HL-60 (cell line): Measurements from ENCODE around the gene POLD2.

Source experiments
- DNase-seq, 2 experiments: peaks; one replicate each; pipeline ENCODE4 v3.0.0-alpha.2; 2010 to 2020; ENCODE audit warnings: low read depth in 1 of 2, low spot score in 1 of 2
- H3K27ac ChIP-seq: fragments of 250-450 bp; sonication (Bioruptor Pico); replicated peaks from 2 replicates; pipeline ENCODE4 v1.5.1; 2020; ENCODE audit warnings: mild to moderate bottlenecking, moderate library complexity
- H3K27me3 ChIP-seq: fragments of 250-450 bp; sonication (Bioruptor Pico); 2 replicates; pipeline ENCODE4 v1.5.1; 2021; ENCODE audit warnings: mild to moderate bottlenecking, moderate library complexity; ENCODE audit not compliant: insufficient read depth, poor library complexity, severe bottlenecking
- H3K4me3 ChIP-seq: replicated peaks from 2 replicates; pipeline ENCODE4 v1.5.1; 2011; ENCODE audit warnings: mild to moderate bottlenecking, control low read depth, low read length; ENCODE audit not compliant: insufficient read depth
- CTCF ChIP-seq: IDR thresholded peaks from one replicate; pipeline ENCODE4 v1.5.1; 2011; ENCODE audit warnings: low read length, control low read depth, inconsistent platforms; ENCODE audit not compliant: insufficient read depth
- GABPA ChIP-seq: IDR thresholded peaks from 2 replicates; pipeline ENCODE4 v1.6.1; 2012; ENCODE audit warnings: low read depth
- POLR2AphosphoS5 ChIP-seq: IDR thresholded peaks from 2 replicates; pipeline ENCODE4 v1.6.1; 2012; ENCODE audit warnings: low read depth
- REST ChIP-seq: IDR thresholded peaks from 2 replicates; pipeline ENCODE4 v1.6.1; 2012; ENCODE audit warnings: low read depth; ENCODE audit not compliant: insufficient replicate concordance
- SPI1 ChIP-seq: IDR thresholded peaks from 2 replicates; pipeline ENCODE4 v1.6.1; 2012; ENCODE audit warnings: low read depth, mild to moderate bottlenecking, borderline replicate concordance

The POLD2 gene

GRCh38 chr7:44103923-44104859 is 19.2 kb downstream of the POLD2 start, which contains the start of gene AEBP1:
Gene AEBP1 (plus strand): TSS chr7:44104345. CDS start chr7:44104666, 321 bp downstream.
- Histone ChIP-seq H3K4me3 (no peak within 1 kb of the TSS), H3K27me3 (peaks cover 6% of the 10 kb centered on the region), H3K27ac (no peak within 1 kb of the TSS)
- TF ChIP-seq CTCF (no peak), POLR2AphosphoS5 (no peak)
- no peak for DNase-seq

- TF ChIP-seq POLR2AphosphoS5 (no peak), SPI1 (no peak), CTCF (no peak)
- no peak overlapping the region for H3K27ac ChIP-seq
- H3K27me3 ChIP-seq: peaks cover 6% of the 10 kb centered on the region
- no peak overlapping the region for H3K4me3 ChIP-seq
- no peak for DNase-seq
Observed at GRCh38 chr7:44103566-44103922, 19.8 kb downstream of the POLD2 start.

GRCh38 chr7:44102846-44103565 is 20.3 kb downstream of the POLD2 start:
- H3K4me3 ChIP-seq: no peak overlapping the region

More at GRCh38 chr7:44102846-44103565, 20.3 kb downstream of the POLD2 start:
- peaks cover 6% of the 10 kb centered on the region for H3K27me3 ChIP-seq
- no peak for DNase-seq
- no peak overlapping the region for H3K27ac ChIP-seq
- no peak for TF ChIP-seq POLR2AphosphoS5
- no peak for TF ChIP-seq GABPA
- TF ChIP-seq REST: no peak
- TF ChIP-seq SPI1: no peak
- TF ChIP-seq CTCF: no peak
